ENCODE data around the gene ISM1. TPM values are rescaled to one million over a fixed set of nuclear protein-coding genes. Genes with fewer than 3 reads are reported as not detected.

The ISM1 gene
- total RNA-seq, 1 experiment from 2014 or later = not detected

DNA sequence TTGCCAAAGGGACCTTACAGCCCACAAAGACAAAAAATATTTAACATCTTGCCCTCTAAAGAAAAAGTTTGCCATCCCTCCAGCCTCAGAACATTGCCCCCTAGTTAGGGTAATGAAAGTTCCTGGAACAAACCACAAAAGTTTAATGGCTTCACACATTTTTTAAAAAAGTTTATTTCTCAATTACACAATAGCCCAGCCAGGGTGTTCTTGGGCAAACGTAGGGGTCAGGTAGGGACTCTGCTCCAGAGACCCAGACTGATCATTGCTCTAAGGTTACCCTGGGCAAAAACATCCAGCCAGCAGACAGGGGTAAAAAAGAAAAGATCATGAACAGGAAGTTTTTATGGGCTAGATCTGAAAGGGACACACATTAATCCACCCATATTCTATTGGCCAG lies 4.5 kb upstream of the ISM1 start:
- TF ChIP-seq, protein P1, sequence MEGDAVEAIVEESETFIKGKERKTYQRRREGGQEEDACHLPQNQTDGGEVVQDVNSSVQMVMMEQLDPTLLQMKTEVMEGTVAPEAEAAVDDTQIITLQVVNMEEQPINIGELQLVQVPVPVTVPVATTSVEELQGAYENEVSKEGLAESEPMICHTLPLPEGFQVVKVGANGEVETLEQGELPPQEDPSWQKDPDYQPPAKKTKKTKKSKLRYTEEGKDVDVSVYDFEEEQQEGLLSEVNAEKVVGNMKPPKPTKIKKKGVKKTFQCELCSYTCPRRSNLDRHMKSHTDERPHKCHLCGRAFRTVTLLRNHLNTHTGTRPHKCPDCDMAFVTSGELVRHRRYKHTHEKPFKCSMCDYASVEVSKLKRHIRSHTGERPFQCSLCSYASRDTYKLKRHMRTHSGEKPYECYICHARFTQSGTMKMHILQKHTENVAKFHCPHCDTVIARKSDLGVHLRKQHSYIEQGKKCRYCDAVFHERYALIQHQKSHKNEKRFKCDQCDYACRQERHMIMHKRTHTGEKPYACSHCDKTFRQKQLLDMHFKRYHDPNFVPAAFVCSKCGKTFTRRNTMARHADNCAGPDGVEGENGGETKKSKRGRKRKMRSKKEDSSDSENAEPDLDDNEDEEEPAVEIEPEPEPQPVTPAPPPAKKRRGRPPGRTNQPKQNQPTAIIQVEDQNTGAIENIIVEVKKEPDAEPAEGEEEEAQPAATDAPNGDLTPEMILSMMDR (IDR thresholded peaks at IDR 0.05; ENCODE audit: unreplicated experiment) = no peak
- Mint-ChIP-seq H3K4me3 (ENCODE audit: low read depth, unreplicated experiment) (no peak overlapping the region), H3K27me3 (ENCODE audit: unreplicated experiment) (peaks cover 79% of the 10 kb centered on the region), H3K9me3 (ENCODE audit: low read depth, unreplicated experiment) (no peaks in the 10 kb centered on the region), H3K36me3 (ENCODE audit: insufficient read depth, unreplicated experiment) (peaks cover 5% of the 10 kb centered on the region), H3K27ac (ENCODE audit: unreplicated experiment) (no peak overlapping the region), H3K4me1 (ENCODE audit: low read depth, unreplicated experiment) (no peaks in the 10 kb centered on the region)
- no TSS peak for BruUV-seq (replicated peaks)
- DNase-seq = no peak
- intact Hi-C loops (cut with micrococcal nuclease; ENCODE audit: unreplicated experiment) = loop anchor here (10.0 kb wide), 1 partner anchor 908 kb away; no protein-coding TSS in a partner anchor
- CTCF ChIA-PET = no interaction called here

DNA sequence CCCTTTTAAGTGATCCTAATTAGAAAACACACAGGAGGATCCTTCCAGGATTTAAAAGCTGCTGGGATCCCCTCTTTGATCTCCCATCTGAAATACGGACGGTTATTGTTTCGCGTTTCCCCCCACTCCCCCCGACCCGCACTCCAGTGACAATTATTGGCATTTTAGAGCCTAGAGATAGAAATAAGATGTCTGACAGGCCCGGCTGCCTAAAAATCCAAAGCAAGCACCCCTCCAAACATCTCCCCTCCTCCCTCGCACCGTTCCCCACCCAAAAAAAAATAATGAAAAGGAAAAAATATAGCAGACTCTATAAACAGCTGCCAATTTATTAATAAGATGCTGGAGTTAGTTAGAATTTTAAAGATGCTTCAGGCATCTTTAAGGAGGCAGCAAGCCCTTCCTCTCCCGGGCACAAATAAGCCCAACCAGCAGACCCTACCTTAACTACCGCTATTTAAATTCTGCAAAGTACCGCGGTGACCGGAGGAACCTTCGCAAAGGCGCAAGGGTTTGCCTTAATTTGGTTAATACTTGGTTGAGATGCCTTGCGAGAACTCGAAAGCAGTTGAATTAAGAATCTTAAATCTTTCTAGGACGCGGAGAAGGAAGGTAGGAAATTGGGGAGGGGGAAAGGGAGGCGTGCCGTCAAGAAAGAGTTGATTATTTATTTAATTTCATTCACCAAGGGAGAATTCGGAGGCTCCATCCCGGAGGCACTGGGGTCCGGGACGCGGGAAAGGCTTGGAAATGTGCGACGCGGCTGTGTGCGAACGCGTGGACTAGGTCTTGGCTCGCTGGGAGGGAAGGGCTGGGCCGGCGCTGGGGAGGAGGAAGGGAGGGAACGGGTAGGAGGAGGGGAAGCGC lies 1.5 kb upstream of the ISM1 start:
- H3K9me3 Mint-ChIP-seq (ENCODE audit: low read depth, unreplicated experiment) = no peaks in the 10 kb centered on the region
- peaks cover 5% of the 10 kb centered on the region for H3K36me3 Mint-ChIP-seq (ENCODE audit: insufficient read depth, unreplicated experiment)
- no peaks in the 10 kb centered on the region for H3K4me1 Mint-ChIP-seq (ENCODE audit: low read depth, unreplicated experiment)
- H3K4me3 Mint-ChIP-seq (ENCODE audit: low read depth, unreplicated experiment) = peak overlapping the region; percentile 63
- no TSS peak for BruUV-seq (replicated peaks)
- TF ChIP-seq, protein P1 (IDR thresholded peaks at IDR 0.05; ENCODE audit: unreplicated experiment) = no peak
- intact Hi-C loops (cut with micrococcal nuclease; ENCODE audit: unreplicated experiment) = loop anchor here (10.0 kb wide), 1 partner anchor 905 kb away; no protein-coding TSS in a partner anchor
- no peak overlapping the region for H3K27ac Mint-ChIP-seq (ENCODE audit: unreplicated experiment)
- peaks cover 59% of the 10 kb centered on the region for H3K27me3 Mint-ChIP-seq (ENCODE audit: unreplicated experiment)
- CTCF ChIA-PET = no interaction called here
- DNase-seq = no peak

DNA sequence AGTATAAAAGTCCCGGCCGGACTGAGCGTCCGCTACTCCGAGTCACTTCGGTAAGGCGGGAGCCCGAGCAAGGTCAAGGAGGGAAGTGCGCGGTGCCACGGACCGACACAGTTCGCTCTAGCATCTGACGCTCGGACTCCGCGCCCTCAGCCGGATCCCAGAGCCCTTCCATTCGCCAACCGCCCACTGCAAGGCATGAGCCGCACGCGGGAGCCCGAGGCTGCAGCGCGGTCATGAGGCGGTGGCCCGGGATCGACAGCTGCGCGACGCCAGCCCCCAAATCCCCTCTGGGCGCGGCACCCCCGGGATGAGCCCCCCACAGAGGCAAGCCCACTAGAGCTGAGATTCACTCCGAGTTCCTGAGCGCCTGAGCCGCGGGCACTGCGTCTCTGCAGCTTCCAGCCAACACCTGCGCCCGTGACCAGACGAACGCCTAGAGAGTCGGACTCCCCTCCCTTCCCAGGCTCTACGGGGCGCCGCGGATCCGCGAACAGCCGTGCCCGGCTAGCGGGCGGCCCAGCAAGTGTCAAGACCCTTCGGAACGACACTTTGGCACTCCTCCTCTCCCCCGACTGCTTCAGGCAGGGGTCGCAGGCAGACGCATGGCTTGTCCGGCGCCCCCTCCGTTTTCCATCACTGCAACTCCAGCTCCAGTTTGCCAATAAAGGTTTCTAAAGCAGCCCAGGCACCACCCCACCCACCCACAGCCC lies 725 bp upstream of the ISM1 start:
- CTCF ChIA-PET = no interaction called here
- Mint-ChIP-seq H3K9me3 (ENCODE audit: low read depth, unreplicated experiment) (no peaks in the 10 kb centered on the region), H3K27me3 (ENCODE audit: unreplicated experiment) (peaks cover 51% of the 10 kb centered on the region), H3K36me3 (ENCODE audit: insufficient read depth, unreplicated experiment) (peaks cover 5% of the 10 kb centered on the region), H3K4me1 (ENCODE audit: low read depth, unreplicated experiment) (no peaks in the 10 kb centered on the region), H3K27ac (ENCODE audit: unreplicated experiment) (no peak overlapping the region), H3K4me3 (ENCODE audit: low read depth, unreplicated experiment) (peak overlapping the region; percentile 63)
- TF ChIP-seq, protein P1 (IDR thresholded peaks at IDR 0.05; ENCODE audit: unreplicated experiment) = no peak
- intact Hi-C loops (cut with micrococcal nuclease; ENCODE audit: unreplicated experiment) = no loop called here
- no TSS peak for BruUV-seq (replicated peaks)
- DNase-seq = peak; percentile 32

DNA sequence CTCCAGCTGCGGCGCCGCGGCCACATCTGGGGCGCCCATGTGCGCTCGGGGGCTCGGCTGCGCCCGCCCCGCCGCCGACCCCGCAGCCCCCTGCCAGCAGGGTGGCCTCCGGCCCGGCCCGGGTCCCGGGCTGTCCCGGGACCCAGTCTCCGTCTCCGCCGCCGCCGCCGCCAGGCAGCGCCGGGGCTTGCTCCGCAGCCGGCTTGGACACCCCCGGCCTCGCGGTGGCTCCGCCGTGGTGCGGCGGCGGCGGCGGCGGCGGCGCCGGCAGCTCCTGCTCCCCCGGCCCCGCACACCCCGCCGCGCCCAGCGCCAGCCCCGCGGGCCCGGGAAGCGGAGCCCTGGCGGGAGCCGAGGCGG lies 219 bp downstream of the ISM1 start:
- DNase-seq = no peak
- H3K27ac Mint-ChIP-seq (ENCODE audit: unreplicated experiment) = no peak overlapping the region
- intact Hi-C loops (cut with micrococcal nuclease; ENCODE audit: unreplicated experiment) = no loop called here
- H3K27me3 Mint-ChIP-seq (ENCODE audit: unreplicated experiment) = peaks cover 42% of the 10 kb centered on the region
- no TSS peak for BruUV-seq (replicated peaks)
- H3K9me3 Mint-ChIP-seq (ENCODE audit: low read depth, unreplicated experiment) = no peaks in the 10 kb centered on the region
- TF ChIP-seq, protein P1 (IDR thresholded peaks at IDR 0.05; ENCODE audit: unreplicated experiment) = no peak
- CTCF ChIA-PET = no interaction called here
- no peaks in the 10 kb centered on the region for H3K4me1 Mint-ChIP-seq (ENCODE audit: low read depth, unreplicated experiment)
- peak overlapping the region; percentile 63 for H3K4me3 Mint-ChIP-seq (ENCODE audit: low read depth, unreplicated experiment)
- peaks cover 5% of the 10 kb centered on the region for H3K36me3 Mint-ChIP-seq (ENCODE audit: insufficient read depth, unreplicated experiment)
